OCI-LY7 (cell line): ENCODE results near the gene KRTAP5-8.

ENCODE experiments used
- CTCF ChIP-seq: fragments of 200-600 bp; sonication (generic); conservative IDR thresholded peaks from 2 replicates; pipeline ENCODE4 v1.5.1; 2014; ENCODE audit warnings: mild to moderate bottlenecking, antibody characterized with exemption, low read length, moderate library complexity, mixed read lengths
- EZH2phosphoT487 ChIP-seq: fragments of 200-600 bp; sonication (generic); IDR thresholded peaks from 2 replicates; pipeline ENCODE4 v1.6.1; 2018; ENCODE audit warnings: low read depth, borderline replicate concordance, mild to moderate bottlenecking, mixed run types, antibody characterized with exemption, low read length, moderate library complexity, mixed read lengths

GRCh38 chr11:71502026-71502425 lies 35.8 kb upstream of the KRTAP5-8 start:
- TF ChIP-seq CTCF, result no peak
- TF ChIP-seq EZH2phosphoT487, result no peak
